Measurements from ENCODE around the gene MPPED2.

DNA sequence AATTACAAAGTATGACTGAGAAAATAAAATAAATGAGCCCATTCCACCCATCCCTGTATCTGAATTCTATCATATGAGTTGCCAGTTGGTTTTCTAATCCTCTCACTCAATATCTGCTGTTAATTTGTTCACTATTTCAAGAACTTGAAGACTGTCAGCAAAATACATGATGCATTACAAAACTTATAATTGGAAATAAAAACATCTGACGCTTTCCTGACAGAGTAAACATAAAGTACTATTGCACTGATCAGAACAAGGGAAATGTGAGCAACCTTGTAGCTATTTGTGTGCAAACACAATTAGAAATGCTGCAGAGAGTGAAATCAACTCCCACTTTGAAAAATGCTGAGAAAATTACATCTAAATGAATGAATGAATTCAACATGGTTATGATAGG lies 97.1 kb downstream of the MPPED2 start:
- TF ChIP-seq, protein P1, sequence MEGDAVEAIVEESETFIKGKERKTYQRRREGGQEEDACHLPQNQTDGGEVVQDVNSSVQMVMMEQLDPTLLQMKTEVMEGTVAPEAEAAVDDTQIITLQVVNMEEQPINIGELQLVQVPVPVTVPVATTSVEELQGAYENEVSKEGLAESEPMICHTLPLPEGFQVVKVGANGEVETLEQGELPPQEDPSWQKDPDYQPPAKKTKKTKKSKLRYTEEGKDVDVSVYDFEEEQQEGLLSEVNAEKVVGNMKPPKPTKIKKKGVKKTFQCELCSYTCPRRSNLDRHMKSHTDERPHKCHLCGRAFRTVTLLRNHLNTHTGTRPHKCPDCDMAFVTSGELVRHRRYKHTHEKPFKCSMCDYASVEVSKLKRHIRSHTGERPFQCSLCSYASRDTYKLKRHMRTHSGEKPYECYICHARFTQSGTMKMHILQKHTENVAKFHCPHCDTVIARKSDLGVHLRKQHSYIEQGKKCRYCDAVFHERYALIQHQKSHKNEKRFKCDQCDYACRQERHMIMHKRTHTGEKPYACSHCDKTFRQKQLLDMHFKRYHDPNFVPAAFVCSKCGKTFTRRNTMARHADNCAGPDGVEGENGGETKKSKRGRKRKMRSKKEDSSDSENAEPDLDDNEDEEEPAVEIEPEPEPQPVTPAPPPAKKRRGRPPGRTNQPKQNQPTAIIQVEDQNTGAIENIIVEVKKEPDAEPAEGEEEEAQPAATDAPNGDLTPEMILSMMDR (IDR thresholded peaks at IDR 0.05) = no peak
- TF ChIP-seq POLR2A (IDR thresholded peaks at IDR 0.05) = no peak

Measured in lower leg skin (tissue), 3 donors.